ENCODE measurements around the gene DLX5.

DLX5 gene

GRCh38 chr7:97004247-97005182, 20.1 kb downstream of the DLX5 start:
- Mint-ChIP-seq H3K27ac (peak overlapping the region; percentile 45), H3K27me3 (ENCODE audit: low read depth) (peaks cover 87% of the 10 kb centered on the region), H3K36me3 (ENCODE audit: low read depth) (no peaks in the 10 kb centered on the region), H3K4me1 (ENCODE audit: low read depth) (peaks cover 4% of the 10 kb centered on the region), H3K9me3 (no peaks in the 10 kb centered on the region), H3K4me3 (peak overlapping the region; percentile 64)
- no peak for DNase-seq (ENCODE audit: low spot score)

DNA sequence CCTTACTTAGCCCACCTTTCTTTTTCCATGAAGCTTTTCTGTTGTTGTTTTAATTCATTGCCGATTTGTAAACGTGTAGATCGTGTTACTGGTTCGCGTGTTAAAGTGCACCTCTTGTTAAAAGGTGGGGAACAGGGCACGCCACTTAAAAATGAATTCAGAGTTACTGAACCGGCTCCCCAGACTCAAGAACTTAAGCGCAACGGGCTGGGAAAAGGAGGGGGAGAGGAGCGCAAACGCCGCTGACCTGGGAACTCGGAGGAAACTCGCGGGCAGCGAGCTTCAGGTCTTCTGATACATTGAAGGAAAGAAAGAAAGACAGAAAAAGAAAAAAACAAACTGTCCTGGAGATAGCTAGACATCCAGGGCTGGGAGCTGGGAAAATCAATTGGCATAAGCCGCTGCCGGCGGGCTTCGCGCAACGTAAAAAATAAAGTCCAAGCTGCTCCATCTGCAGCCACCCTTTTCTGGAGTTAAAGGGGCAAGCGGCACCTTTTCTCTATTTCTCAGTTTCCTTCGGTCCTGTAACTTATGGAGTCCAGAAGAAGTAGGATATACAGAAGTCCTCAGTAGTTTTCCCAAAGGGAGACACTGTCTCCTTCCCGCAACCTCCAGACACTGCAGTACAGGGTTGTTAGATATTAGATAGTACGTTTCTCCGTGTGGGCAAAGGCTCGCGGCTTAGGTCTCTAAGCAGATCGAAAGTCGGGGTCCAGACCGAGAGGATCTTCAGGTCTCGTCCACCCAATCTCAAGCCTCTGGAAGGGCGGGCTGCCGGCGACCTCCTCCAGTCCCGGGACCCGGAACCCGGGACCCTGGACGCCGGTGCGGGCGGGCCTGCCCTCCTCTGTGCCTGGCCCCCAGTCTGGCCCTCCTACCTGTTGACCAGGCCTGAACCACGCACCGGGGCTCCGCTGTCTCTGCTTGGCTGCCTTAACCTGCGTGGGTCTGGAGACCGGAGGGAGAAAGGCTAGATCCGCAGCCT, 21.1 kb downstream of the DLX5 start:
- Mint-ChIP-seq H3K27ac (peak overlapping the region; percentile 9), H3K4me1 (ENCODE audit: low read depth) (peaks cover 4% of the 10 kb centered on the region), H3K9me3 (no peaks in the 10 kb centered on the region), H3K27me3 (ENCODE audit: low read depth) (peaks cover 87% of the 10 kb centered on the region), H3K36me3 (ENCODE audit: low read depth) (no peaks in the 10 kb centered on the region), H3K4me3 (no peak overlapping the region)
- no peak for DNase-seq (ENCODE audit: low spot score)

- Mint-ChIP-seq H3K27me3 (ENCODE audit: low read depth) (peaks cover 88% of the 10 kb centered on the region), H3K9me3 (no peaks in the 10 kb centered on the region), H3K4me3 (no peak overlapping the region), H3K36me3 (ENCODE audit: low read depth) (no peaks in the 10 kb centered on the region), H3K27ac (no peak overlapping the region), H3K4me1 (ENCODE audit: low read depth) (peaks cover 4% of the 10 kb centered on the region)
- no peak for DNase-seq (ENCODE audit: low spot score)
These were observed 21.9 kb downstream of the DLX5 start for GRCh38 chr7:97002555-97003261.

DNA sequence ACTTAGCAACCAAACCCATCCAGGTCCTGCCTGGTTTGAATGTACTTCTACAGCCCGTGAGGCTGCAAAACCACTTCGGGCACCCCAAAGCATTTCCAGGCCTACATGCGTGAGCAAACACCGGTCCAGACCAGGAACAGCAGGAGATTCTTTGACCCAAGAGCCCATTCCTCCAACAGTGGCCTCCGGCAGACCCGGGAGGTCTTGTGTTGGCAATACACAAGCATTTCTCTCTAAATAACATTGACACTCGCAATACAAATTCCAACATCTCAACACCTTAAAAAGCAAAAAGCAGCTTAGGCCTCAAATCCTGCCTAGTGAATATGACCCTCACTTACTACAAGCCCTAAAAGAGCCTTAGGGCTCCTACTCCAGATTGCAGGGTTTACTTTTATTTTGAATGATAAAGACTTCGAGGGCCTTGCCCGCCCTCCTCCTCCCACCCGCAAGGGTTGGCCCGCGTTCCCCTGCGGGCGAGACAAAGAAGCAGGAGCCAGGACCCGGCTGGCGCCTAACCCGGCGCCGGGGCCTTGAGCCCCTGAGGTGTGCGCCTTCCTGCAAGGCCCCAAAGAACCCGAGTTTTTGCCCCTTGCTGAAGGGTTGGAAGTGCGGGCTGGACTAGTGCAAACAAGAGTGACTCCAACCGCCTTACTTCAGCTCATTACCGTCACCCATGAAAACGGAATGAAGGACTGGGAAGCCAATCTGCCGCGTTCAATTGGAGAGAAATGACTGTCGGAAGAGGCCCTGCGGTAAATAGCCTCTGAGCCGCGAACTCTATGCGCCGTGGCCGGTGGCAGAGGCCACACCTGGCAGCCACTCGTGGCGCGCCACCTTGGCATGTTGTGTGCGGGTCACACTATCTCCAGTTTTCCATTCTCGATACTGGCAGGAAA, 22.7 kb downstream of the DLX5 start:
- no peak overlapping the region for H3K27ac Mint-ChIP-seq
- H3K36me3 Mint-ChIP-seq (ENCODE audit: low read depth) = no peaks in the 10 kb centered on the region
- H3K4me1 Mint-ChIP-seq (ENCODE audit: low read depth) = peaks cover 4% of the 10 kb centered on the region
- no peak overlapping the region for H3K4me3 Mint-ChIP-seq
- peaks cover 88% of the 10 kb centered on the region for H3K27me3 Mint-ChIP-seq (ENCODE audit: low read depth)
- DNase-seq (ENCODE audit: low spot score) = no peak
- H3K9me3 Mint-ChIP-seq = no peaks in the 10 kb centered on the region

GRCh38 chr7:97001221-97001620, 23.4 kb downstream of the DLX5 start:
- H3K27ac Mint-ChIP-seq = no peak overlapping the region
- no peaks in the 10 kb centered on the region for H3K36me3 Mint-ChIP-seq (ENCODE audit: low read depth)
- H3K4me3 Mint-ChIP-seq = no peak overlapping the region
- DNase-seq (ENCODE audit: low spot score) = no peak
- H3K4me1 Mint-ChIP-seq (ENCODE audit: low read depth) = peaks cover 2% of the 10 kb centered on the region
- H3K27me3 Mint-ChIP-seq (ENCODE audit: low read depth) = peaks cover 91% of the 10 kb centered on the region
- no peaks in the 10 kb centered on the region for H3K9me3 Mint-ChIP-seq

- H3K4me1 Mint-ChIP-seq (ENCODE audit: low read depth) = no peaks in the 10 kb centered on the region
- H3K9me3 Mint-ChIP-seq = no peaks in the 10 kb centered on the region
- no peak overlapping the region for H3K4me3 Mint-ChIP-seq
- no peak for DNase-seq (ENCODE audit: low spot score)
- no peaks in the 10 kb centered on the region for H3K36me3 Mint-ChIP-seq (ENCODE audit: low read depth)
- H3K27me3 Mint-ChIP-seq (ENCODE audit: low read depth) = peaks cover 96% of the 10 kb centered on the region
- no peak overlapping the region for H3K27ac Mint-ChIP-seq
These were observed 25.9 kb downstream of the DLX5 start for GRCh38 chr7:96998744-96999143.

GRCh38 chr7:96998333-96998732, 26.3 kb downstream of the DLX5 start:
- no peak for DNase-seq (ENCODE audit: low spot score)
- Mint-ChIP-seq H3K36me3 (ENCODE audit: low read depth) (no peaks in the 10 kb centered on the region), H3K27ac (no peak overlapping the region), H3K27me3 (ENCODE audit: low read depth) (peaks cover 96% of the 10 kb centered on the region), H3K4me3 (no peak overlapping the region), H3K9me3 (no peaks in the 10 kb centered on the region), H3K4me1 (ENCODE audit: low read depth) (no peaks in the 10 kb centered on the region)

DNA sequence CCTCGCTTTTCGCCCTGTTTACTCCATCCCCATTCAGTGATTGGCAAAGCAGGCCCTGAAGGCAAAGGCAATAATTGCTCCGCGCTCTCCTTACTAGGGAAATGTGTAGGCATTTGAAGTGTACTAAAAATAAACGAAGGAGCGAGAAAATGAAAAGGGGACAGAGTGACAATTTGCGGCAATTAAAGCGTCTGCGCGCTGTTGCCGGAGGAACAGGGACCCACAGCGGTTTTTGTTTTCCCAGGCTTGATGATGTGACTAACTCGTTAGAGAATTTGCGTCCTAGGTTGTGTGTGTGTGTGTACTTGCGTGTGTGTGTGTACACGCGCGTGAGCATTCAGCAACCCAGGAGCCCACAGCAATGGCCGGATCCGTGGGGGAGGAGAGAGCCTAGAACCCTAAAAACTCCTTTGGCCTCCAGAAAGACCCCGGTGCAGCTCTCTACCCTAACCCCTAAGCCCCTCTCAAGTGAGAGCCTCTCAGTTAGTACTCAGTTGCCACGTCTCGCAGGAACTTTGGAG, 27.1 kb downstream of the DLX5 start:
- no peaks in the 10 kb centered on the region for H3K4me1 Mint-ChIP-seq (ENCODE audit: low read depth)
- H3K4me3 Mint-ChIP-seq = no peak overlapping the region
- no peak overlapping the region for H3K27ac Mint-ChIP-seq
- H3K27me3 Mint-ChIP-seq (ENCODE audit: low read depth) = peaks cover 96% of the 10 kb centered on the region
- DNase-seq (ENCODE audit: low spot score) = no peak
- peaks cover 3% of the 10 kb centered on the region for H3K36me3 Mint-ChIP-seq (ENCODE audit: low read depth)
- H3K9me3 Mint-ChIP-seq = no peaks in the 10 kb centered on the region

- Mint-ChIP-seq H3K27ac (peak overlapping the region; percentile 65), H3K4me1 (ENCODE audit: low read depth) (no peaks in the 10 kb centered on the region), H3K27me3 (ENCODE audit: low read depth) (peaks cover 96% of the 10 kb centered on the region), H3K9me3 (no peaks in the 10 kb centered on the region), H3K4me3 (no peak overlapping the region), H3K36me3 (ENCODE audit: low read depth) (peaks cover 3% of the 10 kb centered on the region)
- no peak for DNase-seq (ENCODE audit: low spot score)
These were observed 27.6 kb downstream of the DLX5 start for GRCh38 chr7:96996958-96997511.

GRCh38 chr7:96996111-96996957, 28.3 kb downstream of the DLX5 start:
- Mint-ChIP-seq H3K27me3 (ENCODE audit: low read depth) (peaks cover 97% of the 10 kb centered on the region), H3K9me3 (no peaks in the 10 kb centered on the region), H3K36me3 (ENCODE audit: low read depth) (peaks cover 3% of the 10 kb centered on the region), H3K4me3 (no peak overlapping the region), H3K27ac (peak overlapping the region; percentile 65), H3K4me1 (ENCODE audit: low read depth) (no peaks in the 10 kb centered on the region)
- no peak for DNase-seq (ENCODE audit: low spot score)

DNA sequence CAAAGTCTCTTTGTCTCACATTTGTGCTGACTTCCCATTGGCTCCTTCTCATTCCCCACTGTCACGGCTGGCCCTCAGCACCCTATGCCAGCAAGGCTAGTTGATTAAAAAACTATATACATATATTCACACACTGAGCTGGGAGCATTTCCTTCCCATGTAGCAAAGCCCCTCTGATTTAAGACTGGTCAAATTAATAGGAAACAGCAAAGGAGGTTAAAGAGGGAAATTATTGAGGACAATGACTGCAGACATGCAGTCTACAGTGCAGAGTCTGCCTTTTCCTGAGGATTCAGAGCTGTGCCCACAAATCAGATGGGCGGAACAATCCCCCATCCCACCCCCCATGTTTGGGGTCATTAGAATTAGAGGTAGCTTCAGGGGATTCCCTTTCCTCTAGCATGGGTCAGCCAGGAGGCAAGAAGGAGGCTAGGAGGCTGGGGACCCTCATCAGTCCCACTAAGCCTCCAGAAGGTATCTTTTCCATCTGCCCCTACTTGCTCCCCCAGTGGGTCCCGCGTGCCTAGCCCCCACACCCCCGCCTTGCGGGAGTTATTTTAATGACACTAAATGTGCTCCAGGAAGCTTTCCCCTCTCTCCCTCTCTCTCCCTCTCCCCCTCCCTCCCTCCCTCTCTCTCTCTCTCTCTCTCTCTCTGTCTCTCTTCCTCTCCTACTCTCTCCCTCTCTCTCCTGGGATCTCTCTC, 29.1 kb downstream of the DLX5 start:
- no peak overlapping the region for H3K27ac Mint-ChIP-seq
- no peaks in the 10 kb centered on the region for H3K4me1 Mint-ChIP-seq (ENCODE audit: low read depth)
- H3K27me3 Mint-ChIP-seq (ENCODE audit: low read depth) = peaks cover 96% of the 10 kb centered on the region
- peaks cover 3% of the 10 kb centered on the region for H3K36me3 Mint-ChIP-seq (ENCODE audit: low read depth)
- DNase-seq (ENCODE audit: low spot score) = no peak
- H3K9me3 Mint-ChIP-seq = no peaks in the 10 kb centered on the region
- H3K4me3 Mint-ChIP-seq = no peak overlapping the region

All from T-helper 2 cell treated with Interferon-gamma antibody and Interleukin-4, amounts not matched to agents 5 μg/mL and 100 μg/mL, for 36 hours (primary cell).